GM12878 (cell line): Measurements from ENCODE around the gene NFYC. TPM values are rescaled to one million over a fixed set of nuclear protein-coding genes. Genes with fewer than 3 reads are reported as not detected.

ENCODE experiments used
- ATAC-seq: fragments of 200-7000 bp; cut with Tn5 transposase; 3 replicates; pipeline ENCODE4 v1.9.1; 2020; ENCODE audit warnings: mild to moderate bottlenecking, moderate library complexity
- BruUV-seq: library from RNA; stranded (reverse); fragments of 400-500 nt; replicated peaks from 2 replicates; lab custom pipeline; 2021; lab: Mats Ljungman, UMichigan
- CTCF ChIA-PET: fragments of 300-600 bp; sonication (Branson Sonifier 250); formaldehyde crosslinking; extraction: SDS; loops from one replicate; lab custom pipeline; 2021; ENCODE audit warnings: inconsistent platforms; lab: Yijun Ruan, JAX
- POLR2A ChIA-PET: fragments of 350-600 bp; formaldehyde crosslinking; extraction: SDS; loops from one replicate; lab custom pipeline; 2021; ENCODE audit warnings: inconsistent platforms; lab: Charles Lee
- RAD21 ChIA-PET: fragments of 300-600 bp; sonication (Branson Sonifier 250); formaldehyde crosslinking; loops from one replicate; lab custom pipeline; 2023; ENCODE audit warnings: antibody characterized with exemption; ENCODE audit not compliant: unreplicated experiment; lab: Charles Lee
- SMC1A ChIA-PET: fragments of 300-600 bp; sonication (Branson Sonifier 250); formaldehyde crosslinking; loops from one replicate; lab custom pipeline; 2023; ENCODE audit not compliant: unreplicated experiment, uncharacterized antibody; lab: Charles Lee
- DNase-seq: peaks from one replicate; pipeline ENCODE4 v3.0.0-alpha.2; 2011; ENCODE audit warnings: low read depth, low spot score
- FAIRE-seq: peaks from 3 replicates; lab custom pipeline; 2011; peaks lifted over from hg19 to GRCh38; lab: Jason Lieb, UNC
- H2AFZ ChIP-seq: 2 replicates; pipeline ENCODE4 v1.6.0; 2011; ENCODE audit warnings: low read depth, low read length, control low read depth; ENCODE audit not compliant: control insufficient read depth
- H3K27ac ChIP-seq: 2 replicates; pipeline ENCODE4 v1.5.1; 2011; ENCODE audit warnings: control low read depth; ENCODE audit not compliant: control insufficient read depth, insufficient read depth
- H3K27me3 ChIP-seq, 2 experiments: replicated peaks in 1 of 2; 2 replicates each; pipeline versions ENCODE4 v1.6.0 to v1.6.1; 2011; ENCODE audit warnings: low read length in 1 of 2; ENCODE audit not compliant: control insufficient read depth in 2 of 2, insufficient read depth in 2 of 2
- H3K36me3 ChIP-seq, 2 experiments: 2 replicates each; pipeline ENCODE4 v1.5.1; 2011; ENCODE audit warnings: low read length in 1 of 2; ENCODE audit not compliant: control insufficient read depth in 2 of 2, insufficient read depth in 2 of 2
- H3K4me1 ChIP-seq: 2 replicates; pipeline ENCODE4 v1.6.1; 2011; ENCODE audit warnings: mild to moderate bottlenecking, low read length, moderate library complexity, mixed read lengths; ENCODE audit not compliant: control insufficient read depth, insufficient read depth
- H3K4me2 ChIP-seq: 2 replicates; pipeline ENCODE4 v1.6.0; 2011; ENCODE audit warnings: control low read depth; ENCODE audit not compliant: control insufficient read depth, insufficient read depth
- H3K4me3 ChIP-seq: fragments of 200-600 bp; sonication (generic); 2 replicates; pipeline ENCODE4 v1.5.1; 2016
- H3K79me2 ChIP-seq: 2 replicates; pipeline ENCODE4 v1.6.0; 2011; ENCODE audit warnings: low read length; ENCODE audit not compliant: control insufficient read depth, insufficient read depth
- H3K9ac ChIP-seq: 2 replicates; pipeline ENCODE4 v1.8.0; 2011; ENCODE audit warnings: low read length, control low read depth, mixed read lengths; ENCODE audit not compliant: control insufficient read depth, insufficient read depth
- H3K9me3 ChIP-seq: replicated peaks from 3 replicates; pipeline ENCODE4 v1.5.1; 2011; ENCODE audit warnings: mild to moderate bottlenecking, low read length; ENCODE audit not compliant: control insufficient read depth, insufficient read depth
- H4K20me1 ChIP-seq: 2 replicates; pipeline ENCODE4 v1.6.0; 2011; ENCODE audit not compliant: control insufficient read depth, insufficient read depth
- ATF7 ChIP-seq: fragments of 450-650 bp; IDR thresholded peaks from 2 replicates; pipeline ENCODE4 v1.6.1; 2016; ENCODE audit warnings: low read depth, mild to moderate bottlenecking
- BHLHE40 ChIP-seq, 2 experiments: fragments of 450-650 bp in 1 of 2; IDR thresholded peaks; 2 replicates each; pipeline ENCODE4 v1.6.1; 2011 to 2017; ENCODE audit warnings: low read depth in 2 of 2, borderline replicate concordance in 1 of 2, improper control_type of control experiment in 1 of 2, low read length in 1 of 2, mild to moderate bottlenecking in 1 of 2
- DPF2 ChIP-seq: fragments of 450-650 bp; IDR thresholded peaks from 2 replicates; pipeline ENCODE4 v1.6.1; 2017; ENCODE audit warnings: mild to moderate bottlenecking
- ESRRA ChIP-seq: IDR thresholded peaks from 2 replicates; pipeline ENCODE4 v1.6.1; 2012; ENCODE audit warnings: mild to moderate bottlenecking, low read length, improper control_type of control experiment
- FOS ChIP-seq: IDR thresholded peaks from 3 replicates; pipeline ENCODE4 v1.6.1; 2011; ENCODE audit warnings: borderline replicate concordance; ENCODE audit not compliant: insufficient read length; ENCODE audit errors: extremely low read depth
- HDAC2 ChIP-seq: fragments of 200-600 bp; sonication (generic); IDR thresholded peaks from 2 replicates; pipeline ENCODE4 v1.6.1; 2017
- HDGF ChIP-seq: fragments of 450-650 bp; IDR thresholded peaks from 2 replicates; pipeline ENCODE4 v1.6.1; 2016; ENCODE audit warnings: antibody characterized with exemption
- MYB ChIP-seq: fragments of 150-350 bp; IDR thresholded peaks from 2 replicates; pipeline ENCODE4 v1.6.1; 2014; ENCODE audit warnings: mild to moderate bottlenecking, low read depth, low read length, borderline replicate concordance
- NBN ChIP-seq: fragments of 450-650 bp; IDR thresholded peaks from 2 replicates; pipeline ENCODE4 v1.6.1; 2016
- PML ChIP-seq: IDR thresholded peaks from 2 replicates; pipeline ENCODE4 v1.6.1; 2012; ENCODE audit warnings: low read length, inconsistent platforms
- RAD51 ChIP-seq: fragments of 450-650 bp; IDR thresholded peaks from 2 replicates; pipeline ENCODE4 v1.6.1; 2016; ENCODE audit warnings: moderate library complexity, mild to moderate bottlenecking, inconsistent platforms
- SMARCA5 ChIP-seq: fragments of 450-650 bp; IDR thresholded peaks from 2 replicates; pipeline ENCODE4 v1.6.1; 2017; ENCODE audit warnings: mild to moderate bottlenecking
- SPI1 ChIP-seq: IDR thresholded peaks from 2 replicates; pipeline ENCODE4 v1.6.1; 2011; ENCODE audit warnings: low read depth, mild to moderate bottlenecking, low read length, moderate library complexity, borderline replicate concordance; ENCODE audit not compliant: insufficient read depth
- WGBS: methylation state at CpG from one replicate; pipeline ENCODE4 v1.1.6; 2016; ENCODE audit warnings: low lambda C conversion rate; ENCODE audit not compliant: insufficient replicate concordance, insufficient coverage; ENCODE audit errors: missing lambda C conversion rate; 5-methylcytosine and 5-hydroxymethylcytosine counted together
- in situ Hi-C: fragments of 300-500 bp; cut with MboI; formaldehyde crosslinking; loops from 9 replicates; pipeline ENCODE4 v1.14.3; 2018; ENCODE audit warnings: mixed read lengths
- intact Hi-C: fragments of 100-400 bp; cut with micrococcal nuclease; formaldehyde crosslinking; loops from one replicate; pipeline ENCODE4 v1.14.2; 2022; ENCODE audit not compliant: unreplicated experiment
- polyA plus RNA-seq, 11 experiments: library from polyadenylated mRNA; depleted of rRNA in 4 of 11; unstranded in 6 of 11; stranded (reverse) in 5 of 11; fragments of >200 nt; fragmentation: Nextera tagmentation in 4 of 11; fragmentation: Illumina TruSeq in 1 of 11; extraction: Ambion mirVana in 4 of 11; extraction: Trizol in 1 of 11; gene quantifications; 1 replicate in 1 of 11; 2 replicates in 10 of 11; pipeline versions ENCODE4 v1.2.1 to v1.2.3, GENCODE V29; 2011 to 2016; ENCODE audit warnings: inconsistent platforms in 2 of 11, missing spikeins in 2 of 11, low read depth in 1 of 11
- total RNA-seq, 4 experiments: library from RNA; depleted of rRNA in 3 of 4; stranded (reverse); fragments of >200 nt in 3 of 4; fragmentation: Illumina TruSeq in 1 of 4; extraction: Trizol in 1 of 4; gene quantifications; 2 replicates each; pipeline versions ENCODE4 v1.2.1 to v1.2.3, GENCODE V29; 2013 to 2021
- TF ChIP-seq, protein P1 (sequence below): IDR thresholded peaks from 2 replicates; pipeline ENCODE4 v1.6.1; 2011; ENCODE audit warnings: low read depth, low read length, improper control_type of control experiment, borderline replicate concordance
- TF ChIP-seq, protein P2 (sequence below): IDR thresholded peaks from 2 replicates; pipeline ENCODE4 v1.6.1; 2012; ENCODE audit warnings: improper control_type of control experiment, low read depth, low read length; ENCODE audit not compliant: insufficient replicate concordance

NFYC gene
- total and polyA plus RNA-seq, 10 of the 15 experiments (the other 5 are each of a cell fraction or from before 2014, with no cell fraction given): 4.3 to 84.2 (median 58.3) TPM

DNA sequence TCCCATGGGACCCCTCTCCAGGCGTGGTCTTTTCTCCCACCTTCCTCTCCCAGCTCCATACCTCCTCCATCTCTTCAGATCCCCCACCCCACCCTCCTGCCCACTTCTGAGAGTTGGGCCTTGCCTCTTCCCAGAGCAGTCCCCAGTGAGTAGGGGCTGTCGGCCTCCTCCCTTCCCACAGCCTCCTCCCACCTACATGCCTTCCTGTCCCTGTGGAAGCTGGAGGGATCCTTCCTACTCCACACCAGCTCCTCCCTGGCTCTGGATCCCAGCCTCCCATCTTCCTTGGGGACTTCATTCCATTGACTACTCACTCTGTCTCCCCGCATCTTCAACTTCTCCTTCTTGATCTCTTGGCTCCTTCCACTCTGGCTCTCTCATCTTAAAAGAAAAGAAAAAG lies 116.9 kb downstream of the NFYC start (continued):
- no peak for TF ChIP-seq FOS
- no peak for TF ChIP-seq PML
- TF ChIP-seq SMARCA5: no peak
- no peak for TF ChIP-seq HDAC2
- TF ChIP-seq SPI1: no peak
- no peak for TF ChIP-seq ESRRA
- TF ChIP-seq MYB: no peak
- no peak for TF ChIP-seq BHLHE40 (IDR thresholded peaks at IDR 0.05; ENCODE audit: borderline replicate concordance in 1 of 2, low read depth in 2 of 2, low read length in 1 of 2)
- TF ChIP-seq DPF2: no peak
- TF ChIP-seq RAD51: no peak
- TF ChIP-seq, protein P1, sequence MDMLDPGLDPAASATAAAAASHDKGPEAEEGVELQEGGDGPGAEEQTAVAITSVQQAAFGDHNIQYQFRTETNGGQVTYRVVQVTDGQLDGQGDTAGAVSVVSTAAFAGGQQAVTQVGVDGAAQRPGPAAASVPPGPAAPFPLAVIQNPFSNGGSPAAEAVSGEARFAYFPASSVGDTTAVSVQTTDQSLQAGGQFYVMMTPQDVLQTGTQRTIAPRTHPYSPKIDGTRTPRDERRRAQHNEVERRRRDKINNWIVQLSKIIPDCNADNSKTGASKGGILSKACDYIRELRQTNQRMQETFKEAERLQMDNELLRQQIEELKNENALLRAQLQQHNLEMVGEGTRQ: no peak
- no peak for TF ChIP-seq NBN
- no peak for TF ChIP-seq ATF7
- no peak for TF ChIP-seq HDGF
- TF ChIP-seq, all 136 proteins: peak for 0

DNA sequence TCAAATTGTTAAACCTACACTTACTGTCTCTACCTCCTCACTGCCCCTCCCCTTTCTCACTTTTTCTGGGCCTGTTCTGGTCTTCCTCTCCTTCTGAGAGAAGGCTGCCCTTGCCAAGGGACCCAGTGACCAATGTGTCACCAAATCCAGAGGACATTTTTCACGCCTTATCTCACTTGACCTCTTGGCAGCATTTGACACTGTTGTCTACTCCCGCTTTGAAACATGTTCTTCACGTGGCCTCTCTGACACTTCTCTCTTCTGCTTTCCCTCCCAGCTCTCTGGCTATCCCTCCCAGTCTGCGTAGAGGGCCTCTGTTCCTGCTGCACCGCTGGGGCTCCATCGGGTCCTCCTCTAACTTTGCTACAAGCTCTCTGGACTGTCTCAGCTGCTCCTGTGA lies 117.4 kb downstream of the NFYC start:
- 51% methylated on average over 6 of the region's 6 CpGs for WGBS
- TF ChIP-seq, protein P2, sequence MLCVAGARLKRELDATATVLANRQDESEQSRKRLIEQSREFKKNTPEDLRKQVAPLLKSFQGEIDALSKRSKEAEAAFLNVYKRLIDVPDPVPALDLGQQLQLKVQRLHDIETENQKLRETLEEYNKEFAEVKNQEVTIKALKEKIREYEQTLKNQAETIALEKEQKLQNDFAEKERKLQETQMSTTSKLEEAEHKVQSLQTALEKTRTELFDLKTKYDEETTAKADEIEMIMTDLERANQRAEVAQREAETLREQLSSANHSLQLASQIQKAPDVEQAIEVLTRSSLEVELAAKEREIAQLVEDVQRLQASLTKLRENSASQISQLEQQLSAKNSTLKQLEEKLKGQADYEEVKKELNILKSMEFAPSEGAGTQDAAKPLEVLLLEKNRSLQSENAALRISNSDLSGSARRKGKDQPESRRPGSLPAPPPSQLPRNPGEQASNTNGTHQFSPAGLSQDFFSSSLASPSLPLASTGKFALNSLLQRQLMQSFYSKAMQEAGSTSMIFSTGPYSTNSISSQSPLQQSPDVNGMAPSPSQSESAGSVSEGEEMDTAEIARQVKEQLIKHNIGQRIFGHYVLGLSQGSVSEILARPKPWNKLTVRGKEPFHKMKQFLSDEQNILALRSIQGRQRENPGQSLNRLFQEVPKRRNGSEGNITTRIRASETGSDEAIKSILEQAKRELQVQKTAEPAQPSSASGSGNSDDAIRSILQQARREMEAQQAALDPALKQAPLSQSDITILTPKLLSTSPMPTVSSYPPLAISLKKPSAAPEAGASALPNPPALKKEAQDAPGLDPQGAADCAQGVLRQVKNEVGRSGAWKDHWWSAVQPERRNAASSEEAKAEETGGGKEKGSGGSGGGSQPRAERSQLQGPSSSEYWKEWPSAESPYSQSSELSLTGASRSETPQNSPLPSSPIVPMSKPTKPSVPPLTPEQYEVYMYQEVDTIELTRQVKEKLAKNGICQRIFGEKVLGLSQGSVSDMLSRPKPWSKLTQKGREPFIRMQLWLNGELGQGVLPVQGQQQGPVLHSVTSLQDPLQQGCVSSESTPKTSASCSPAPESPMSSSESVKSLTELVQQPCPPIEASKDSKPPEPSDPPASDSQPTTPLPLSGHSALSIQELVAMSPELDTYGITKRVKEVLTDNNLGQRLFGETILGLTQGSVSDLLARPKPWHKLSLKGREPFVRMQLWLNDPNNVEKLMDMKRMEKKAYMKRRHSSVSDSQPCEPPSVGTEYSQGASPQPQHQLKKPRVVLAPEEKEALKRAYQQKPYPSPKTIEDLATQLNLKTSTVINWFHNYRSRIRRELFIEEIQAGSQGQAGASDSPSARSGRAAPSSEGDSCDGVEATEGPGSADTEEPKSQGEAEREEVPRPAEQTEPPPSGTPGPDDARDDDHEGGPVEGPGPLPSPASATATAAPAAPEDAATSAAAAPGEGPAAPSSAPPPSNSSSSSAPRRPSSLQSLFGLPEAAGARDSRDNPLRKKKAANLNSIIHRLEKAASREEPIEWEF: no peak

More for the DNA sequence above, 117.4 kb downstream of the NFYC start:
- SMC1A ChIA-PET: interaction anchor here (0.9 to 2.9 kb wide), 4 partner anchors 14 to 56 kb away, joined by 3 to 13 read pairs (median 3); no protein-coding TSS in a partner anchor
- CTCF ChIA-PET: interaction anchor here (1.0 to 2.9 kb wide), 2 partner anchors 36 to 44 kb away, joined by 3 to 20 read pairs; no protein-coding TSS in a partner anchor
- ATAC-seq (peak; percentile 45), DNase-seq (no peak), FAIRE-seq (peak; percentile 68)
- no peaks in the 10 kb centered on the region for H3K79me2 ChIP-seq
- TSS peak; percentile 93 for BruUV-seq
- peak overlapping the region; percentile 64 for H3K27ac ChIP-seq
- POLR2A ChIA-PET: interaction anchor here (0.5 to 1.7 kb wide), 4 partner anchors 12 to 118 kb away, joined by 3 to 4 read pairs (median 3); partner anchors contain the start of gene NFYC
- H3K36me3 ChIP-seq: no peaks in the 10 kb centered on the region
- no peaks in the 10 kb centered on the region for H3K27me3 ChIP-seq
- intact Hi-C loops (no loop called here), in situ Hi-C loops (no loop called here)
- no peaks in the 10 kb centered on the region; the same call in 2 of the 3 replicates for H3K9me3 ChIP-seq
- no peaks in the 10 kb centered on the region for H4K20me1 ChIP-seq
- no peak overlapping the region for H3K9ac ChIP-seq
- H2AFZ ChIP-seq: peak overlapping the region; percentile 43
- RAD21 ChIA-PET: no interaction called here
- H3K4me3 ChIP-seq: no peak overlapping the region
- no peak overlapping the region for H3K4me2 ChIP-seq
- H3K4me1 ChIP-seq: peaks cover 19% of the 10 kb centered on the region
